GM12872 (cell line): ENCODE data around the gene HAAO.

Experiments used
- TF ChIP-seq, protein P1 (sequence below): IDR thresholded peaks from 3 replicates; pipeline ENCODE4 v1.5.1; 2011; ENCODE audit warnings: low read depth, mild to moderate bottlenecking, low read length, moderate library complexity; ENCODE audit not compliant: insufficient read depth

HAAO gene

DNA sequence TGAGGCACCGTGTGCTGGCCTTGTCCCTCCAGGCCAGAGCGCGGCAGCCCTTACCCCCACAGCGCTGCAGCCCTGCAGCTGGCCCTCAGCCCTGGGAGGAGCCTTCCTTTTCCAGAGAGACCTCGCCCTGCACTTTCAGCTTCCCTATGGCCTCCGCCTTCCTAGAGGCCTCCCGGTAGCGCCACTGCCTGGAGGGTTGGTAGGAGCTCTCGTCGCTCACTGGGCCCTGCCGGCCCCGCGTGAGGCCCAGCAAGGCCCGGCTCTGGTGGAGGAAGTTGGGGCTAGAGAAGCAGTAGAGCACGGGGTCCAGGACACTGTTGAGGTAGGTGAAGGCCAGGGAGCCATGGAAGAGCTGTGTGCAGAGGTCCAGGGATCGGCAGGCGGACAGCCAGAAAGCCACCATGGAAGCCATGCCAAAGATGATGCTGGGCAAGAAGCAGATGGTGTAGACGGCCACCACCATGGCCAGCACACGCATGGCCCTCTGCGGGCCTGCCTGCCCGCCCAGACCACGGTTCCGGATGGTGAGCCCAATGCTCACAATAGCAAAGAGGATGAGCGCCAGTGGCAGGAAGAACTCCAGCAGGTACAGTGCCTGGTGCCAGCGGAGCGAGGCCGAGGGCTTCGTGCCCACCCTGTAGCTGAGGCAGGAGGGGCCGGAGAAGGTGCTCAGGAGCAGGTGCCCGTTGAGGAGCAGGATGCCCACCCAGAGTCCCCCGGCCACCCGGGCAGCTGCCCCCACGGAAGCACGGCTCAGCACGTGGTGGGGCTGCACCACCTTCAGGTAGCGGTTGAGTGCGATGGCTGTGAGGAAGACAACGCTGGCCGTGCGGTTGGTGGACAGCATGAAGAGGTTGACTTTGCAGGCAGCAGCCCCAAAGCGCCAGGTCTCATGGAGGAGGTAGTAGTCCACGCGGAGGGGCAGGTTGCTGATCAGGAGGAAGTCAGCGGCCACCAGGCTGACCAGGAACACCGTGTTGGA, 29.3 kb downstream of the HAAO start:
- TF ChIP-seq, protein P1, sequence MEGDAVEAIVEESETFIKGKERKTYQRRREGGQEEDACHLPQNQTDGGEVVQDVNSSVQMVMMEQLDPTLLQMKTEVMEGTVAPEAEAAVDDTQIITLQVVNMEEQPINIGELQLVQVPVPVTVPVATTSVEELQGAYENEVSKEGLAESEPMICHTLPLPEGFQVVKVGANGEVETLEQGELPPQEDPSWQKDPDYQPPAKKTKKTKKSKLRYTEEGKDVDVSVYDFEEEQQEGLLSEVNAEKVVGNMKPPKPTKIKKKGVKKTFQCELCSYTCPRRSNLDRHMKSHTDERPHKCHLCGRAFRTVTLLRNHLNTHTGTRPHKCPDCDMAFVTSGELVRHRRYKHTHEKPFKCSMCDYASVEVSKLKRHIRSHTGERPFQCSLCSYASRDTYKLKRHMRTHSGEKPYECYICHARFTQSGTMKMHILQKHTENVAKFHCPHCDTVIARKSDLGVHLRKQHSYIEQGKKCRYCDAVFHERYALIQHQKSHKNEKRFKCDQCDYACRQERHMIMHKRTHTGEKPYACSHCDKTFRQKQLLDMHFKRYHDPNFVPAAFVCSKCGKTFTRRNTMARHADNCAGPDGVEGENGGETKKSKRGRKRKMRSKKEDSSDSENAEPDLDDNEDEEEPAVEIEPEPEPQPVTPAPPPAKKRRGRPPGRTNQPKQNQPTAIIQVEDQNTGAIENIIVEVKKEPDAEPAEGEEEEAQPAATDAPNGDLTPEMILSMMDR, result no peak

DNA sequence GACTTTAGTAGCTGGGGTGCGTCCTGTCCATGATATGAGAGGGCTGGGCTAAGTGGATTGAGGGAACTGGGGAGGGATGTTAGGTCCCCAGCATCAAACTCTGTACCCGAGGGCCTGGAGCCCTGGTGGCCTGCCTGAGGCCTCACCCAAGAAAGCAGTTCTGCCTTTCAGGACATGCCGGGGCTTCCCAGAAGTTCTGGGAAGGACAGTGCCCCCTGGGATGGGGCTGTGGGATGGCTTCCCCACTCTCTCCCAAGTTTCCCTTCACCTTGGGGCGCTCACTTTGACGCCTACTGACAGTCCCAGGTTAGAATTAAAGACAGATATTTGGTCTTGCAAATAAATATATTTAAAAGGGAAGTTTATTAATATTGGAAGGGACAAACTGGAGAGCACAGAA, 30.2 kb downstream of the HAAO start:
- TF ChIP-seq, protein P1, result no peak

DNA sequence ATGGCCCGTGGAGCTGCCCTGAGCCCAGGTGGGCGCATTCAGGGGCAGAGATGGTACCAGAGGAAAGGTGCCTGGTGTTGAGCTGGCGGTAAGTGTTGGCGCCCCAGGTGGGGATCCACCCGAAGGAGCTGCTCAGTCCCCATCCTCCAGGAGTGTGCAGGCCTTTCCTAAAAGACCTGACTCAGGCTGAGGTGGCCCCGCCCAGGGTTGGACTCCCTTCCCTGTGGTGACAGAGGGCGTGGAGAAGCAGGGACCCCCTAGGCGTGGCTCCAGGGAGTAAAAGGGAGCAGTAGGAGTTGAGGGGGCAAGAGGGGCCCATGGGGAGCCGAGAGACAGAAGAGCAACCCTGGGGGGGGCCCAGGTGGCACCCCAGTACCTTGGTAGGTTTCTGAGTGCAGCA, 30.8 kb downstream of the HAAO start:
- TF ChIP-seq, protein P1, result no peak

DNA sequence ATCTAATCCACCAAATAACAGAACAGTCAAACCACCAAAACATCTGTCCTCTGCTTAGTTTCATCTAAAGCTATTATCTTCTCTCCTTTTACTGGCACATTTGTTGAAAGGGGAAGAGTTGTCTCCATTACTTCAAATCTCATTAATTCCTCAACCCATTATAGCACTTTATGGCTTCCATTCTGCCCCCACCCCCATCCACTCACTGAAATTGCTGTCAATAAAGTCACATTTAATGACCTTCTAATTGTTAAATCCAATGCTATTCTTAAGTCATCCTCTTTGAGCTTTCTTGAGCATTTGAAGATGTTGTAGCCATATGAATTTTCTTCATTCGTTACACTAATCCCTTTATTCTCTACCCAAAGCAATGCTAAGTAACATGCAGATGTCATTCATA, 33.6 kb downstream of the HAAO start:
- TF ChIP-seq, protein P1, result no peak

DNA sequence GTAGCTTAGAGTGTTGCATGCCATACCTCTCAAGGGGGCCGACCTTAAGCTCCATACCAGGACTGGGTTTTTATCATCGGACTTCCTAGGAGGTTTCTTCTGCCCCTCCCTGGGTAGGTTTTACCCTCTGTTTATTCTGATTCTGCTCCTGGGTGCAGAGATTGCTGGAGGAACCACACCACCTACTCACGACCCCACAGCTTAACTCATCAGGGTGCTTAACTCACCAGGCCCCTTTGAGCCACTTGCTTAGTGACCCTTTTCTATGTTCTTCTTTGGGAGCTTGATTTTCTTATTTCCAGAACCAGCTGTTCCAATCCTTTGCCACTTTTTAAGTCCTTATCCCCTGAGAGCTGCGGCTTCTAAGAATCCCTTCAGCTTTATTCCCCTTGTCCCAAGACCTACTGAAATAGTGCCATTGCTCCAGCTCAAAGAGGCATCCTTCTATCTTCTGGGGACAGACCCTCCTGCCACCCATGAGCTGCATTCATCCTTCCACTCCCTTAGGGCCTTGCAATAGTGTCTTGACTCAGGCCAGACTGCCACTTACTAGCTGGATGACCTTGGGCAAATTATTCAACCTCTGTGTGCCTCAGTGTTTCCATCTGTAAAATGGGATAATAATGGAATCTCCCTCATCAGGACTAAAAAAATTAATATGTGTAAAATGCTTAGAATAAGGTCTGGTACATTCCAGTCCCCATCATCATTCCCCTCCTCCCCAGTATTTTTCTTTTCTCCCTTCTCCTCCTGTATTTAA, 34.2 kb downstream of the HAAO start:
- TF ChIP-seq, protein P1, result no peak

DNA sequence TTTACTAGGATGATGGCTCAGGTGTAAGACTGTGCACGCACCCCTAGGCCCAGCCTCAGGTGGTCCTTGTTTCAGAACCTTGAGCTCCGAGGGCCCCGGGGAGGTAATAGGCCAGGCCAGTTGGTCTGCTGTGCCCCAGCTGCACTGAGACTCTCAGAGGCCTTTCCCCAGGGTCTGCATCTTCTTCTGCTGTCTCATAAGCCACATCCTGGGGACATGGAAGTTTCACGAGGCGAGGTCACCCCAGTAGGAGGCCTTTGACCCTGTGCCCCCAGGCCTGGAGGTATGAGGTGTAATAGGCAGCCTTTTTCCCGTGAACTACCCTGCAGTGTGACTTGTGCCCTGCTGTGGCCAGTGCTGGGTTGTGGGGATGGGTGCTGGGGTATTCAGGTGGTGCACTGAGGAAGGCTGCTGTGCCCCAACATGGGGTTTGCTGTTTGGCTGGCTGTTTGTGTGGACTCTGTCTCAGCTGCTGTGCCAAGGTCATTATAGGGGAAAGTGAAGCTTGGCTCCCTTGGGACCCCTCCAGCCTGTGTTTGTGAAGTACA, 35.3 kb downstream of the HAAO start:
- TF ChIP-seq, protein P1, result no peak

DNA sequence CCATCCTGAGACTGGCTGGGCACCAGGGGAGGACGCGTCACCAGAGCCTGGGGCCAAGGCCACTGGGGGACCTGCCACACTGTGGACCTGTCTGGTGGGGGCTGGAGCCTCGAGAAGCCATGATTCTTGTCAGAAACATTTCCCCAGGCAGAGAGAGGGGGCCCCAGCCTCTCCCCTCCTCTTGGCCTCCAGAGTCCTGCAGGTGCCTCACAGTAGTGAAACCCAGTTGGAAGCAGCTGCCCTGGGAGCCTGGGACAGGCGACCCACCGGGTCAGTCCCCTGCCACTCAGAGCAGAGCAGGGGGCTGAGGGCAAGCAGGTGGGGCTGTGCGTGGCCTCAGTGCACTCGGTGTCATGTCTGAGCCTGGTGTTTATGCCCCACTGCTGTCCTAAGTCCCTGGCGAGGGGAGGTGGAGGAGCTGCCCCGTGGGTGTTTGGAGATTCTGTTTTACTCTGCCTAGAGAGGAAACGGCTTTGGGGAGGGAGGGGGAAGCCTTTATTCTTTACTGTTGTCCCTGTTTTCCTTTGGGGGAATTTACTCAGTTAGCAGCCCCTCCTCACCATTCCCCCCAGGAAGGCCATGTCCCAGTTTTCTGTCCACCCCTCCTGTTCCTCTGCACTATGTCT, 36.1 kb downstream of the HAAO start:
- TF ChIP-seq, protein P1, result no peak
